NOMO-1 treated with dmso at 0.1 percent for 144 hours (cell line): ENCODE measurements around the gene SLC16A10.

Source experiments
- DNase-seq: peaks from one replicate; lab custom pipeline; 2025; ENCODE audit not compliant: unreplicated experiment; lab: John Stamatoyannopoulos, UW

SLC16A10 gene

GRCh38 chr6:111210194-111210728 is 123.0 kb downstream of the SLC16A10 start:
- DNase-seq = no peak

- DNase-seq = no peak
These were observed 124.2 kb downstream of the SLC16A10 start for GRCh38 chr6:111211411-111212030.

- no peak for DNase-seq
These were observed 125.3 kb downstream of the SLC16A10 start for GRCh38 chr6:111212625-111213024.

- DNase-seq = no peak
These were observed 127.8 kb downstream of the SLC16A10 start for GRCh38 chr6:111215131-111215530.

GRCh38 chr6:111219785-111220184 is 132.5 kb downstream of the SLC16A10 start:
- no peak for DNase-seq

GRCh38 chr6:111220383-111221031 is 133.2 kb downstream of the SLC16A10 start:
- DNase-seq = no peak

- DNase-seq = no peak
These were observed 134.5 kb downstream of the SLC16A10 start for GRCh38 chr6:111221804-111222203.

GRCh38 chr6:111222341-111222740 is 135.0 kb downstream of the SLC16A10 start:
- no peak for DNase-seq

- DNase-seq = no peak
These were observed 140.8 kb downstream of the SLC16A10 start for GRCh38 chr6:111228094-111228493.

GRCh38 chr6:111230351-111231089 is 143.2 kb downstream of the SLC16A10 start:
- no peak for DNase-seq

GRCh38 chr6:111231090-111231459 is 143.8 kb downstream of the SLC16A10 start:
- no peak for DNase-seq

GRCh38 chr6:111237852-111238251 is 150.5 kb downstream of the SLC16A10 start:
- DNase-seq = no peak

GRCh38 chr6:111238464-111239119 is 151.3 kb downstream of the SLC16A10 start:
- DNase-seq = no peak

GRCh38 chr6:111239461-111239860 is 152.2 kb downstream of the SLC16A10 start:
- DNase-seq = no peak

GRCh38 chr6:111242452-111242851 is 155.1 kb downstream of the SLC16A10 start:
- no peak for DNase-seq

GRCh38 chr6:111243095-111243494 is 155.8 kb downstream of the SLC16A10 start:
- DNase-seq = no peak

GRCh38 chr6:111248789-111249188 is 161.5 kb downstream of the SLC16A10 start:
- DNase-seq = no peak

- DNase-seq = no peak
These were observed 163.6 kb downstream of the SLC16A10 start for GRCh38 chr6:111250791-111251354.

GRCh38 chr6:111252726-111253125 is 165.4 kb downstream of the SLC16A10 start:
- no peak for DNase-seq

GRCh38 chr6:111254004-111254778 is 166.9 kb downstream of the SLC16A10 start:
- DNase-seq = no peak
